HEK293 (cell line): ENCODE measurements around the gene TSHZ2.

Experiments used
- CTCF ChIA-PET: fragments of 350-600 bp; formaldehyde crosslinking; extraction: SDS; loops from one replicate; lab custom pipeline; 2021; ENCODE audit warnings: antibody characterized with exemption; lab: Yijun Ruan, JAX
- POLR2A ChIA-PET: fragments of 300-600 bp; formaldehyde crosslinking; extraction: SDS; loops from one replicate; lab custom pipeline; 2020; ENCODE audit warnings: antibody characterized with exemption, inconsistent platforms; lab: Yijun Ruan, JAX
- H3K27ac ChIP-seq: fragments of 200-500 bp; sonication (Bioruptor generic); 2 replicates; pipeline ENCODE4 v1.5.1; 2014; ENCODE audit warnings: low read depth, low read length, control low read depth, inconsistent platforms; ENCODE audit errors: extremely low read depth
- H3K36me3 ChIP-seq, 2 experiments: fragments of 200-500 bp in 1 of 2; sonication (Bioruptor generic) in 1 of 2; 1 replicate in 1 of 2; 2 replicates in 1 of 2; pipeline ENCODE4 v1.5.1; 2014 to 2017; ENCODE audit warnings: inconsistent platforms in 2 of 2, low read length in 2 of 2; ENCODE audit not compliant: control insufficient read depth in 2 of 2, insufficient read depth in 1 of 2
- H3K4me1 ChIP-seq: fragments of 200-500 bp; sonication (Bioruptor generic); 2 replicates; pipeline ENCODE4 v1.5.1; 2014; ENCODE audit warnings: mild to moderate bottlenecking, low read length, inconsistent platforms; ENCODE audit not compliant: control insufficient read depth, insufficient read depth
- H3K4me3 ChIP-seq: 2 replicates; pipeline ENCODE4 v1.5.1; 2011; ENCODE audit warnings: low read depth, mild to moderate bottlenecking, control low read depth, low read length, moderate library complexity
- H3K9me3 ChIP-seq: fragments of 200-500 bp; sonication (Bioruptor generic); 2 replicates; pipeline ENCODE4 v1.5.1; 2014; ENCODE audit warnings: low read depth, low read length, inconsistent platforms; ENCODE audit not compliant: control insufficient read depth, insufficient read depth
- BCL11B ChIP-seq: fragments of 450-650 bp; formaldehyde crosslinking; IDR thresholded peaks from 2 replicates; pipeline ENCODE4 v1.5.1; 2016; ENCODE audit warnings: low read depth, missing biosample characterization, missing genetic modification characterization
- GLIS1 ChIP-seq: fragments of 450-650 bp; formaldehyde crosslinking; IDR thresholded peaks from 2 replicates; pipeline ENCODE4 v1.5.1; 2016; ENCODE audit warnings: missing biosample characterization, missing genetic modification characterization
- KLF17 ChIP-seq: fragments of 450-650 bp; formaldehyde crosslinking; IDR thresholded peaks from 2 replicates; pipeline ENCODE4 v1.5.1; 2016; ENCODE audit warnings: missing biosample characterization, missing genetic modification characterization
- OVOL3 ChIP-seq: fragments of 450-650 bp; formaldehyde crosslinking; IDR thresholded peaks from 2 replicates; pipeline ENCODE4 v1.5.1; 2016; ENCODE audit warnings: missing biosample characterization, missing genetic modification characterization
- REPIN1 ChIP-seq: fragments of 450-650 bp; formaldehyde crosslinking; IDR thresholded peaks from 2 replicates; pipeline ENCODE4 v1.5.1; 2017; ENCODE audit warnings: missing biosample characterization, missing genetic modification characterization, low read depth
- ZBTB21 ChIP-seq: fragments of 450-650 bp; formaldehyde crosslinking; IDR thresholded peaks from 2 replicates; pipeline ENCODE4 v1.5.1; 2017; ENCODE audit warnings: missing biosample characterization, missing genetic modification characterization
- ZFP41 ChIP-seq: fragments of 450-650 bp; formaldehyde crosslinking; IDR thresholded peaks from 2 replicates; pipeline ENCODE4 v1.5.1; 2016; ENCODE audit warnings: missing biosample characterization, missing genetic modification characterization, borderline replicate concordance
- ZIC2 ChIP-seq: fragments of 450-650 bp; formaldehyde crosslinking; IDR thresholded peaks from 2 replicates; pipeline ENCODE4 v1.5.1; 2016; ENCODE audit warnings: missing biosample characterization, missing genetic modification characterization
- ZNF138 ChIP-seq: fragments of 450-650 bp; formaldehyde crosslinking; IDR thresholded peaks from 2 replicates; pipeline ENCODE4 v1.5.1; 2016; ENCODE audit warnings: missing biosample characterization, missing genetic modification characterization, borderline replicate concordance
- ZNF146 ChIP-seq: fragments of 450-650 bp; formaldehyde crosslinking; IDR thresholded peaks from 2 replicates; pipeline ENCODE4 v1.5.1; 2016; ENCODE audit warnings: missing biosample characterization, missing genetic modification characterization
- ZNF202 ChIP-seq: fragments of 450-650 bp; formaldehyde crosslinking; IDR thresholded peaks from 2 replicates; pipeline ENCODE4 v1.5.1; 2016; ENCODE audit warnings: missing biosample characterization, missing genetic modification characterization, borderline replicate concordance
- ZNF23 ChIP-seq: fragments of 450-650 bp; formaldehyde crosslinking; IDR thresholded peaks from 2 replicates; pipeline ENCODE4 v1.5.1; 2016; ENCODE audit warnings: missing biosample characterization, missing genetic modification characterization, borderline replicate concordance
- ZNF514 ChIP-seq: fragments of 450-650 bp; formaldehyde crosslinking; IDR thresholded peaks from 2 replicates; pipeline ENCODE4 v1.5.1; 2016; ENCODE audit warnings: missing biosample characterization, missing genetic modification characterization
- ZNF560 ChIP-seq: fragments of 450-650 bp; formaldehyde crosslinking; IDR thresholded peaks from 2 replicates; pipeline ENCODE4 v1.5.1; 2017; ENCODE audit warnings: missing biosample characterization, missing genetic modification characterization, borderline replicate concordance
- ZNF610 ChIP-seq: fragments of 450-650 bp; formaldehyde crosslinking; IDR thresholded peaks from 2 replicates; pipeline ENCODE4 v1.5.1; 2016; ENCODE audit warnings: missing biosample characterization, missing genetic modification characterization, borderline replicate concordance
- ZNF76 ChIP-seq: fragments of 450-650 bp; formaldehyde crosslinking; IDR thresholded peaks from 2 replicates; pipeline ENCODE4; 2016; ENCODE audit warnings: low read depth, missing biosample characterization, missing genetic modification characterization, borderline replicate concordance
- ZNF776 ChIP-seq: fragments of 450-650 bp; formaldehyde crosslinking; IDR thresholded peaks from 2 replicates; pipeline ENCODE4 v1.5.0; 2017; ENCODE audit warnings: missing biosample characterization, missing genetic modification characterization, borderline replicate concordance
- ZNF785 ChIP-seq: fragments of 450-650 bp; formaldehyde crosslinking; IDR thresholded peaks from 2 replicates; pipeline ENCODE4 v1.5.1; 2016; ENCODE audit warnings: missing biosample characterization, missing genetic modification characterization
- ZSCAN23 ChIP-seq: fragments of 450-650 bp; formaldehyde crosslinking; IDR thresholded peaks from 2 replicates; pipeline ENCODE4 v1.5.1; 2016; ENCODE audit warnings: missing biosample characterization, missing genetic modification characterization
- TF ChIP-seq, protein P1 (sequence below): fragments of 450-650 bp; formaldehyde crosslinking; IDR thresholded peaks from 2 replicates; pipeline ENCODE4 v1.5.1; 2016; ENCODE audit warnings: missing biosample characterization, missing genetic modification characterization, borderline replicate concordance
- TF ChIP-seq, protein P2 (sequence below): fragments of 450-650 bp; formaldehyde crosslinking; IDR thresholded peaks from 2 replicates; pipeline ENCODE4 v1.5.0; 2017; ENCODE audit warnings: missing biosample characterization, missing genetic modification characterization, borderline replicate concordance
- TF ChIP-seq, protein P3 (sequence below): fragments of 450-650 bp; formaldehyde crosslinking; IDR thresholded peaks from 2 replicates; pipeline ENCODE4 v1.5.1; 2016; ENCODE audit warnings: missing biosample characterization, missing genetic modification characterization
- TF ChIP-seq, protein P4 (sequence below): fragments of 450-650 bp; formaldehyde crosslinking; IDR thresholded peaks from 2 replicates; pipeline ENCODE4 v1.5.1; 2016; ENCODE audit warnings: missing biosample characterization, missing genetic modification characterization, low read depth
- TF ChIP-seq, protein P5 (sequence below): sonication (generic); formaldehyde crosslinking; IDR thresholded peaks from 2 replicates; pipeline ENCODE4 v1.8.1; 2022; ENCODE audit warnings: mild to moderate bottlenecking, moderate library complexity, missing genetic modification reagents

The TSHZ2 gene

GRCh38 chr20:53302695-53303412 is 330.7 kb downstream of the TSHZ2 start:
- CTCF ChIA-PET = no interaction called here
- no peak for TF ChIP-seq ZNF514 (tag by site-specific recombination)
- no peak for TF ChIP-seq ZNF610
- TF ChIP-seq ZIC2 (tag by site-specific recombination) = no peak
- TF ChIP-seq ZNF23 (tag by site-specific recombination) = no peak
- TF ChIP-seq, protein P1, sequence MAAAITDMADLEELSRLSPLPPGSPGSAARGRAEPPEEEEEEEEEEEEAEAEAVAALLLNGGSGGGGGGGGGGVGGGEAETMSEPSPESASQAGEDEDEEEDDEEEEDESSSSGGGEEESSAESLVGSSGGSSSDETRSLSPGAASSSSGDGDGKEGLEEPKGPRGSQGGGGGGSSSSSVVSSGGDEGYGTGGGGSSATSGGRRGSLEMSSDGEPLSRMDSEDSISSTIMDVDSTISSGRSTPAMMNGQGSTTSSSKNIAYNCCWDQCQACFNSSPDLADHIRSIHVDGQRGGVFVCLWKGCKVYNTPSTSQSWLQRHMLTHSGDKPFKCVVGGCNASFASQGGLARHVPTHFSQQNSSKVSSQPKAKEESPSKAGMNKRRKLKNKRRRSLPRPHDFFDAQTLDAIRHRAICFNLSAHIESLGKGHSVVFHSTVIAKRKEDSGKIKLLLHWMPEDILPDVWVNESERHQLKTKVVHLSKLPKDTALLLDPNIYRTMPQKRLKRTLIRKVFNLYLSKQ (tag by site-specific recombination) = no peak
- no peak for TF ChIP-seq KLF17 (tag by site-specific recombination)
- no peak for TF ChIP-seq ZSCAN23 (tag by site-specific recombination)
- no peak for TF ChIP-seq ZFP41 (tag by site-specific recombination)
- TF ChIP-seq, protein P2, sequence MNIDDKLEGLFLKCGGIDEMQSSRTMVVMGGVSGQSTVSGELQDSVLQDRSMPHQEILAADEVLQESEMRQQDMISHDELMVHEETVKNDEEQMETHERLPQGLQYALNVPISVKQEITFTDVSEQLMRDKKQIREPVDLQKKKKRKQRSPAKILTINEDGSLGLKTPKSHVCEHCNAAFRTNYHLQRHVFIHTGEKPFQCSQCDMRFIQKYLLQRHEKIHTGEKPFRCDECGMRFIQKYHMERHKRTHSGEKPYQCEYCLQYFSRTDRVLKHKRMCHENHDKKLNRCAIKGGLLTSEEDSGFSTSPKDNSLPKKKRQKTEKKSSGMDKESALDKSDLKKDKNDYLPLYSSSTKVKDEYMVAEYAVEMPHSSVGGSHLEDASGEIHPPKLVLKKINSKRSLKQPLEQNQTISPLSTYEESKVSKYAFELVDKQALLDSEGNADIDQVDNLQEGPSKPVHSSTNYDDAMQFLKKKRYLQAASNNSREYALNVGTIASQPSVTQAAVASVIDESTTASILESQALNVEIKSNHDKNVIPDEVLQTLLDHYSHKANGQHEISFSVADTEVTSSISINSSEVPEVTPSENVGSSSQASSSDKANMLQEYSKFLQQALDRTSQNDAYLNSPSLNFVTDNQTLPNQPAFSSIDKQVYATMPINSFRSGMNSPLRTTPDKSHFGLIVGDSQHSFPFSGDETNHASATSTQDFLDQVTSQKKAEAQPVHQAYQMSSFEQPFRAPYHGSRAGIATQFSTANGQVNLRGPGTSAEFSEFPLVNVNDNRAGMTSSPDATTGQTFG (tag by site-specific recombination) = no peak
- TF ChIP-seq ZNF202 = no peak
- no peak for TF ChIP-seq BCL11B (tag by site-specific recombination)
- no peak for TF ChIP-seq REPIN1
- TF ChIP-seq, protein P3, sequence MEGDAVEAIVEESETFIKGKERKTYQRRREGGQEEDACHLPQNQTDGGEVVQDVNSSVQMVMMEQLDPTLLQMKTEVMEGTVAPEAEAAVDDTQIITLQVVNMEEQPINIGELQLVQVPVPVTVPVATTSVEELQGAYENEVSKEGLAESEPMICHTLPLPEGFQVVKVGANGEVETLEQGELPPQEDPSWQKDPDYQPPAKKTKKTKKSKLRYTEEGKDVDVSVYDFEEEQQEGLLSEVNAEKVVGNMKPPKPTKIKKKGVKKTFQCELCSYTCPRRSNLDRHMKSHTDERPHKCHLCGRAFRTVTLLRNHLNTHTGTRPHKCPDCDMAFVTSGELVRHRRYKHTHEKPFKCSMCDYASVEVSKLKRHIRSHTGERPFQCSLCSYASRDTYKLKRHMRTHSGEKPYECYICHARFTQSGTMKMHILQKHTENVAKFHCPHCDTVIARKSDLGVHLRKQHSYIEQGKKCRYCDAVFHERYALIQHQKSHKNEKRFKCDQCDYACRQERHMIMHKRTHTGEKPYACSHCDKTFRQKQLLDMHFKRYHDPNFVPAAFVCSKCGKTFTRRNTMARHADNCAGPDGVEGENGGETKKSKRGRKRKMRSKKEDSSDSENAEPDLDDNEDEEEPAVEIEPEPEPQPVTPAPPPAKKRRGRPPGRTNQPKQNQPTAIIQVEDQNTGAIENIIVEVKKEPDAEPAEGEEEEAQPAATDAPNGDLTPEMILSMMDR (tag by site-specific recombination) = no peak
- TF ChIP-seq OVOL3 (tag by site-specific recombination) = no peak
- no peak for TF ChIP-seq ZNF76 (tag by site-specific recombination)
- Histone ChIP-seq H3K4me1 (no peaks in the 10 kb centered on the region), H3K27ac (no peak overlapping the region), H3K36me3 (no peaks in the 10 kb centered on the region), H3K9me3 (no peaks in the 10 kb centered on the region), H3K4me3 (no peak overlapping the region)
- POLR2A ChIA-PET = no interaction called here

GRCh38 chr20:53303413-53303760 is 331.2 kb downstream of the TSHZ2 start:
- Histone ChIP-seq H3K36me3 (no peaks in the 10 kb centered on the region), H3K4me3 (no peak overlapping the region), H3K9me3 (no peaks in the 10 kb centered on the region), H3K4me1 (no peaks in the 10 kb centered on the region), H3K27ac (no peak overlapping the region)
- CTCF ChIA-PET = no interaction called here
- POLR2A ChIA-PET = no interaction called here
- no peak for TF ChIP-seq ZNF785
- no peak for TF ChIP-seq ZNF776 (tag by site-specific recombination)
- TF ChIP-seq GLIS1 (tag by site-specific recombination) = no peak
- no peak for TF ChIP-seq ZNF560 (tag by site-specific recombination)
- TF ChIP-seq ZNF146 (tag by site-specific recombination) = no peak
- no peak for TF ChIP-seq ZNF138
- no peak for TF ChIP-seq ZBTB21 (tag by site-specific recombination)
- TF ChIP-seq, protein P4, sequence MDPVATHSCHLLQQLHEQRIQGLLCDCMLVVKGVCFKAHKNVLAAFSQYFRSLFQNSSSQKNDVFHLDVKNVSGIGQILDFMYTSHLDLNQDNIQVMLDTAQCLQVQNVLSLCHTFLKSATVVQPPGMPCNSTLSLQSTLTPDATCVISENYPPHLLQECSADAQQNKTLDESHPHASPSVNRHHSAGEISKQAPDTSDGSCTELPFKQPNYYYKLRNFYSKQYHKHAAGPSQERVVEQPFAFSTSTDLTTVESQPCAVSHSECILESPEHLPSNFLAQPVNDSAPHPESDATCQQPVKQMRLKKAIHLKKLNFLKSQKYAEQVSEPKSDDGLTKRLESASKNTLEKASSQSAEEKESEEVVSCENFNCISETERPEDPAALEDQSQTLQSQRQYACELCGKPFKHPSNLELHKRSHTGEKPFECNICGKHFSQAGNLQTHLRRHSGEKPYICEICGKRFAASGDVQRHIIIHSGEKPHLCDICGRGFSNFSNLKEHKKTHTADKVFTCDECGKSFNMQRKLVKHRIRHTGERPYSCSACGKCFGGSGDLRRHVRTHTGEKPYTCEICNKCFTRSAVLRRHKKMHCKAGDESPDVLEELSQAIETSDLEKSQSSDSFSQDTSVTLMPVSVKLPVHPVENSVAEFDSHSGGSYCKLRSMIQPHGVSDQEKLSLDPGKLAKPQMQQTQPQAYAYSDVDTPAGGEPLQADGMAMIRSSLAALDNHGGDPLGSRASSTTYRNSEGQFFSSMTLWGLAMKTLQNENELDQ (tag by site-specific recombination) = no peak
- TF ChIP-seq, protein P5, sequence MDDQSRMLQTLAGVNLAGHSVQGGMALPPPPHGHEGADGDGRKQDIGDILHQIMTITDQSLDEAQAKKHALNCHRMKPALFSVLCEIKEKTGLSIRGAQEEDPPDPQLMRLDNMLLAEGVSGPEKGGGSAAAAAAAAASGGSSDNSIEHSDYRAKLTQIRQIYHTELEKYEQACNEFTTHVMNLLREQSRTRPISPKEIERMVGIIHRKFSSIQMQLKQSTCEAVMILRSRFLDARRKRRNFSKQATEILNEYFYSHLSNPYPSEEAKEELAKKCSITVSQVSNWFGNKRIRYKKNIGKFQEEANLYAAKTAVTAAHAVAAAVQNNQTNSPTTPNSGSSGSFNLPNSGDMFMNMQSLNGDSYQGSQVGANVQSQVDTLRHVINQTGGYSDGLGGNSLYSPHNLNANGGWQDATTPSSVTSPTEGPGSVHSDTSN (CRISPR knock-in tag) = no peak
